GM21528 (cell line): Measurements from ENCODE around the gene ACAD8.
"Not testable (repeated sequence)": the region's sequence is repeated elsewhere in the genome, so short reads cannot be mapped to it uniquely, and the experiment has no call there.

ENCODE experiments used
- ATAC-seq: cut with Tn5 transposase; IDR thresholded peaks from one replicate; pipeline ENCODE4 v1.9.1; 2021; ENCODE audit warnings: mild to moderate bottlenecking, moderate library complexity; ENCODE audit not compliant: unreplicated experiment, low FRiP score

Gene ACAD8

GRCh38 chr11:134237557-134237922, 15.8 kb upstream of the ACAD8 start:
- no peak for ATAC-seq

GRCh38 chr11:134238956-134239355, 14.4 kb upstream of the ACAD8 start:
- ATAC-seq: no peak

GRCh38 chr11:134240592-134240991, 12.8 kb upstream of the ACAD8 start:
- no peak for ATAC-seq

- ATAC-seq: no peak
Measured at GRCh38 chr11:134242376-134242775, 11.0 kb upstream of the ACAD8 start.

- ATAC-seq: no peak
Measured at GRCh38 chr11:134243913-134244312, 9.5 kb upstream of the ACAD8 start.

DNA sequence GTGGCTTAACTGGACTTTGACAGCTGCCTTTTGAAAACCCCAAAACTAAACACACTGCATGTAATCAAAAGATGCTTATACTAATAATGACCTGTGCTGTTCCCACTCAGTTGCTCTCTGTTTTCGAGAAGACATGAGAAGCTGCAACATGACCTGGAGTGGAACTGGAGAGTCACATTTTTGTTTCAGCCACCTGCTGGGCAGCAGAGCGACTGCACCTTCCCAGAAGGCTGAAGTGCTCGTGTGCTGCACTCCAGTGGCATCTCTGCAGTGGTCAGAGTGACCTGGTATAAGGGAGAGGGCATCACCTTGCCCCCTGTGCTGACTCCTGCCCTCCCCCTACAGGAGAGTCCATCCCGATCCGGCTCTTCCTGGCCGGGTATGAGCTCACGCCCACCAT, 8.8 kb upstream of the ACAD8 start:
- no peak for ATAC-seq

- ATAC-seq: no peak
Measured at GRCh38 chr11:134245434-134245833, 7.9 kb upstream of the ACAD8 start.

DNA sequence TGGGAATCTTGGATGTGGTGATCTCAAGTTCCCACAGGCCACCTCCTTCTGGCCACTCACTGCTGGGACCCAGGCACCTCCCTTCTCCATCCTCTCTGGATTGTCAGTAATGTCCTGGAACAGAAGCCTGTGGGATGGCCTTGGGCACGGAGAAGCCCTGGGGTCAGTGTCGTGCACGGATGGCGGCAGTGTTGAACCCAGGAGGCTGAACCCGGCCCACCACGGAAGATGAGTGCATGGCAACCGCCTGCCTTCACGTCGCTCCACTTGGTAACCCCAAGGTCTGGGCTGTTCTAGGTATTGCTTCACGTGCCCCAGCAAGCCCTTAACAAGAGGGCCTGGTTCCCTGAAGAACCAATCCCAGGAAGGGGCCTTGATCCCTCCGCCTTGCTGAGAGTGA, 7.3 kb upstream of the ACAD8 start:
- ATAC-seq: no peak

DNA sequence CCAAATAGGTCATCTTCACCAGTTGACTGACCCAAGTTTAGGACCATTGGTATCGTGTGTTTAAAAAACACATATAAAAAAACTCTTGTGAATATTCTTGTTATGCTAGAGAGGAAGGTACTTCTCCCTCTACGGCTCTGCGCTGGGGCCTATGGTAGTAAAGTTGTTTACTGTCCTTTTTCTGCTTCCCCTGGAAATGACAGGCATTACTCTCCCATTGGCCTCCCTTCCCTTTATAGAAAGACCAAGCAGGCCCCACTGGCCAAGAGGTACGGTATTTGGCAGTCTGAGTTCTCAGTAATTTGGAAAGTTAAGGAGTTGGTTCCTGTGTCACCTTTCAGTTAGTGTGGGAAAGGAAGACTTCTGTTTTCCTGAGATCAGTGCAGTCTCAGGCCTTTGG, 6.7 kb upstream of the ACAD8 start:
- no peak for ATAC-seq

GRCh38 chr11:134248910-134249480, 4.4 kb upstream of the ACAD8 start:
- no peak for ATAC-seq

DNA sequence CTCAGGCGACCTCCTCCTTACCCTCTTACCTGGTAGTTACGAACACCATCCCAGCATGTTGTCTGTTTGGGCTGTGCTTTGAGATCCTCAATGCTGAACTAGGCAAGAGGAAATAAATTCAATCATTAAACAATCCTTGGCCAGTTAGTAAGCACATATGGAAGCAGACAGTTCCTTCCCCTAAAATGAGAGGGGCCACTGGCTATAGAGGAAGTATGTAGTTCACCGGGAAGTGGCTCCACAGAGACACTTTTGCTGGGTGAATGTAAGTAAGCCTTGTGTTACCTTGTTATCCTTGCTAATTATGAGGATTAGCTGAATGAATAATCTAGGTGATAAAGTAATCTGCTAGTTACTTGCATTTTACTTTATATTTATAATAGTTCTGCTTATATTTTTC, 3.1 kb upstream of the ACAD8 start:
- ATAC-seq: no peak

- no peak for ATAC-seq
Measured at GRCh38 chr11:134250675-134251074, 2.7 kb upstream of the ACAD8 start.

DNA sequence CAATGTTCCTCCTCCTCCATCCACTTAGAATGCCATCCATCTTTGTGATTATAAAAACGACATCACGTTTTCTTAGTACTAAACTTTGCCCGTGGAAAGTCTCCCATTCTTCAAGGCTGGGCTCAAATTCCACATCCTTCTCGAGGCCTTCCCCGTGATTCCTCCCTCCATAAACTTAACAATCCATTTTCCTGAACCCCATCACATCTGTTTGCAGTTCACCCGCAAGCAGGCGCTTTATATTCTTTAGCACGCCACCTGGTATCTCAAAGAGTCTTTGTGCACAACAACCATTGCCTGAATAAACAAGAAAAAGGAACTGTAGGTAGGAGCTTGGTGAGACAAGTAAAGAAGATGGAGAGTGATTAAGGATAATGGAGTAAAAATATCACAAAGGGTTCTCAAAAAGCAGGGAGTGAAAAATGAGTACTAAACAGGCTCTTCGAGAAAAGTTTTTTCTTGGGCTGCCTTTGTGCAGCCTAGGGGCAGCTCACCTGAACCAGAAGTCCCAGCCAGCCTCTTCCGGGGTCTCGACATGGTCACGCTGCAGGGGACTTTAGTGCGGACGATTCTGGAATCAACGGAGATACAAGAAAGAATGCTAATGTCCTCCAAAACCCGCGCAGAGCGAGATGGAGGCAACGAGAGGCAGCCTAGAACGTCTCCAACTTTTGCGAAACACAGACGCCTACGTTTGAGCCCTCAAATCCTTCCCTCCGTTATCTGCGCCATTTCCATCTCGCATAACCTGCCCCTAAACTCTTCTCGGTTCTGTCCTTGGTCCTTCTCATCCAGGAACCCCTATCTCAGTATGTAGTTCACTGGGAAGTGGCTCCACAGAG, 801 bp upstream of the ACAD8 start:
- peak; percentile 44 for ATAC-seq

GRCh38 chr11:134254433-134255183, 1.2 kb downstream of the ACAD8 start:
- ATAC-seq: no peak

DNA sequence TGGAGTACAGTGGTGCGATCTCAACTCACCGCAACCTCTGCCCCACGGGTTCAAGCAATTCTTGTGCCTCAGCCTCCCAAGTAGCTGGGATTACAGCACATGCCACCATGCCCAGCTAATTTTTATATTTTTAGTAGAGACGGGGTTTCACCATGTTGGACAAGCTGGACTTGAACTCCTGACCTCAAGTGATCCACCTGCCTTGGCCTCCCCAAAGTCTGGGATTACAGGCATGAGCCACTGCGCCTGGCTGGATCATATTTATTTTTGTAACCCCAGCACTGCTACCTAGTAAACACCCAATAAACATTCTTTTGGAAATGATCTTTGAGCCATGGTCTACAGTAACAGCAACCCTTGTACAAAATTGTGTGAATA, 1.8 kb downstream of the ACAD8 start:
- not testable (repeated sequence) for ATAC-seq

- ATAC-seq: no peak
Measured at GRCh38 chr11:134257101-134257500, 3.7 kb downstream of the ACAD8 start.

- ATAC-seq: no peak
Measured at GRCh38 chr11:134258577-134258976, 5.2 kb downstream of the ACAD8 start.

- ATAC-seq: no peak
Measured at GRCh38 chr11:134260503-134260902, 7.1 kb downstream of the ACAD8 start.

- no peak for ATAC-seq
Measured at GRCh38 chr11:134260983-134261382, 7.6 kb downstream of the ACAD8 start.

DNA sequence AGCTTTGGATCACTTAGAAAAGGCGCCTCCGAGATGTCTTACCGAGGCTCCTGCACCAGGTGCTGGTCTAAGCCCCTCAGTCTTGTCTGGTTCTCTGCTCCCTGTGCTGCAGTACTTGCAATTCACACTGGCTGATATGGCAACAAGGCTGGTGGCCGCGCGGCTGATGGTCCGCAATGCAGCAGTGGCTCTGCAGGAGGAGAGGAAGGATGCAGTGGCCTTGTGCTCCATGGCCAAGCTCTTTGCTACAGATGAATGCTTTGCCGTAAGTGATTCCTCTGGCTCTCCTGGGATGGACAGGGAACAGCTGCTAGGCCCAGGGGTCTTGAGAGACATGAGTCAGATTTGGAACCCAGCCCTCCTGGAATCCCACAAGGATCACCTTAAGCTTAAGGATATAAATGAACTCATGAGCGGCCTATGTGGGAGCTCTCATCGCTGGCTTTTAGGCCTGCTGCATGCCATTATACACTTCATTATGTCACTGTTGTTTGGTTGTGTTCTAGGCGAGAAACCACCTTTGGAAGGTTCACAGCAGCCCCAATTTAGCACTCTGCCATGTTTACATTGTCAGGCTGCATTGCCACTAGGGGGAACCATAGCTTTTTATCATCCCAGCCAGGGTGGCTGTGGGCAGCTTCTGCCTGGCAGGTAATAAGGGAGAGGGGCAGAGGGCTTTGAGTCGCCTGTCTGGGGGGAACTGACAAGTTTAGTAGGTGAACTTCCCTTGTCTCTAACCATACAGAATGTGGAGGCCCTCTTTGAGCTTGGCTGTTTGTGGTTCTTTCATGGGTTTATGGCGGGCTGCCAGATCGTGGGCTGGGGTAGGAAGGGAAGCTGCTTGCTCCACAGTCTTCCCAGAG, 8.5 kb downstream of the ACAD8 start:
- no peak for ATAC-seq
